ENCODE measurements around the gene RPS4Y2.

DNA sequence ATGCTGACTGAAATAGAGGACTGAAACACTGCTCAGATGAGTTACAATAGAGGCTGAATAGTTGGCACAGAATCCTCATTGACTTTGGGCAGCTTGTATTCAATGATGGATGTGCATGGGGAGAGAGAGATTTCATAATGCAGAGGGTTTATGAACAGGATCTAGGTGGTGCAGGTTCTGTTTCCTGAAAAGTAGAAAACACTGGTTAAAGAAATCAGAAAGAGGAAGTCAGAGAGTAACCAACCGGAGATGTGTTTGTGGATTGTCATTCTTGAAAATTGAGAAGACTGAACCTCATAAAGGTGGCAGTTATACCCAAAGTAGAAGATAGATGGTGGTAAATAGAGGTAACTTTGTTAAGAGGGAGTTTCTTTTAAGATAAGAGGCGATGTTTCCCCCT lies 8.0 kb downstream of the RPS4Y2 start:
- no peak for TF ChIP-seq CTCF (conservative IDR thresholded peaks at IDR 0.05 in 1 of 2, IDR thresholded peaks at IDR 0.05 in 1 of 2; ENCODE audit: extremely low read depth in 1 of 2, insufficient read depth in 1 of 2, low read depth in 1 of 2, low read length in 2 of 2)
- TF ChIP-seq EZH2 (IDR thresholded peaks at IDR 0.05; ENCODE audit: borderline replicate concordance, low read length), result no peak
